Lower leg skin (tissue), 3 donors: ENCODE data around the gene FRS2.

Experiments
- CTCF ChIP-seq, 3 donors: fragments of 450-650 bp; IDR thresholded peaks; one replicate each; pipeline ENCODE4 v1.5.1; 2016; ENCODE audit warnings: antibody characterized with exemption in 3 of 3, mild to moderate bottlenecking in 3 of 3, moderate library complexity in 2 of 3
- POLR2A ChIP-seq, 2 donors: fragments of 450-650 bp; IDR thresholded peaks; one replicate each; pipeline ENCODE4 v1.6.1; 2016 to 2017; ENCODE audit warnings: antibody characterized with exemption in 2 of 2, mild to moderate bottlenecking in 1 of 2, moderate library complexity in 1 of 2

- TF ChIP-seq CTCF (IDR thresholded peaks at IDR 0.05) (no peak), POLR2A (IDR thresholded peaks at IDR 0.05) (no peak)
These were observed 46.9 kb upstream of the FRS2 start for GRCh38 chr12:69423037-69423905.
